ENCODE measurements around the gene ATE1. TPM values are rescaled to one million over a fixed set of nuclear protein-coding genes. Genes with fewer than 3 reads are reported as not detected.
A peak's percentile ranks its signal among the peaks of the same experiment; 100 is the strongest.

Gene ATE1
- 19.1 and 27.1 TPM in 2 replicates for total RNA-seq
- polyA plus RNA-seq: 6.9 and 8.7 TPM in 2 replicates
- 8.8 and 9.1 TPM in 2 replicates for polyA plus RNA-seq (2011; cell fraction: cytosol; rRNA removed)
- polyA plus RNA-seq (2011; cell fraction: nucleus; rRNA removed): 14.5 and 15.6 TPM in 2 replicates
- 16.3 and 17.3 TPM in 2 replicates for polyA plus RNA-seq (2012)
- polyA minus RNA-seq: 25.1 and 32.0 TPM in 2 replicates
- 25.6 TPM for polyA minus RNA-seq (2011; cell fraction: cytosol; rRNA and poly(A)+ RNA removed)
- 26.8 and 30.3 TPM in 2 replicates for polyA minus RNA-seq (2011; cell fraction: nucleus; rRNA and poly(A)+ RNA removed)
- Bru-seq, nascent RNA: percentile 82 among the genes with signal in this experiment
- BruChase-seq, experiment 1, labeled RNA remaining after a 6-hour chase: percentile 69 among the genes with signal in this experiment
- BruChase-seq, experiment 2, labeled RNA remaining after a 2-hour chase: percentile 77 among the genes with signal in this experiment
- long read RNA-seq, full-length matches to known transcripts: 12 of 34 reads
- long read RNA-seq, partial matches to known transcripts: 2 of 34 reads
- long read RNA-seq, other reads (novel, unspliced or antisense): 20 of 34 reads

DNA sequence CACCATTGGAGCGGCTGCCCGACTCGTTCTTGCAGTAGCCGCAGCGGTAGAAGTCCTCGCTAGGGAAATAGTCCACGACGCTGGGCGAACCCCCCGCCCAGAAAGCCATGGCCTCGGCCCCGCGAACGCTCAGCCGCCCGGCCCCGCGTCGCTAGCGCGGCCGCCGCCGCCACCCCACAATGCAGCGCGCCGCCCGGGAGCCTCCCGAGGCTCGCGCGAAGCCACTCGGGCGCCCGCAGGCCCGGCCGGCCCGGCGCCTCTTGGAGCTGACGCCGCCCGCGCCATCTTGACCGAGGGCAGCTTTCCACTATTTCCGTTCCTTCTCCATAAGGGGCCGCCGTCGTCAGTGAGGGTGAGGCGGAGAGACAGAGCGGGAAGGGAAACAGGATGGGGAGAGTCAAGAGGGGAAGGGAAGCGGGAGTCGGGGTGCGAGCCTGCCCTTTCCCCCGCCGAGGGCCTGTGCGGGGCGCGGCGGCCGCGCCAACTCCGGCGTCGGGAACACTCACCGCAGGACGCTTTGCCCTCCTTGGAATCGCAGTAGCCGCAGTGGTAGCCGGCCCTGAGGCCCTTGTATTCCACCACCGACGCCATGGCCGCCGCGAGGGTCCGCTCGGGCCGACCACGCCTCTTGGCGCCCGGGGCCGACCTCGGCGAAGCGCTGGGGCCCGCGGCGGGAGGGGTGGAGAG is at the start of gene ATE1:
ATE1 (minus strand) TSS at position 191 of the 687 bp plus-strand sequence; CDS start at position 109, 82 bp downstream.
- FAIRE-seq: peak; percentile 90
- Histone ChIP-seq H3K27ac (ENCODE audit: insufficient read depth, low read depth, low read length) (peak within 1 kb of the TSS; percentile 91), H3K27me3 (ENCODE audit: control insufficient read depth in 2 of 2, insufficient read depth in 2 of 2, low read length in 2 of 2) (no peaks in the 10 kb centered on the region), H2AFZ (ENCODE audit: low read depth, low read length) (peak within 1 kb of the TSS; percentile 87), H3K4me1 (ENCODE audit: control insufficient read depth, extremely low read depth, insufficient read depth, low read length) (peaks cover 11% of the 10 kb centered on the region), H3K36me3 (ENCODE audit: control insufficient read depth in 2 of 2, extremely low read depth in 1 of 2, insufficient read depth in 2 of 2, low read length in 2 of 2) (peaks cover 0 to 1% of the 10 kb centered on the region in 2 experiments), H3K9me3 (replicated peaks; ENCODE audit: control insufficient read depth, insufficient read depth, low read length) (no peaks in the 10 kb centered on the region), H3K9me1 (replicated peaks; ENCODE audit: control insufficient read depth, extremely low read depth, insufficient read depth, low read length) (no peaks in the 10 kb centered on the region), H3K79me2 (ENCODE audit: control insufficient read depth, insufficient read depth, low read length) (peaks cover 28% of the 10 kb centered on the region), H3K4me3 (replicated peaks in 1 of 3; ENCODE audit: insufficient read depth in 1 of 3, low read depth in 1 of 3, low read length in 3 of 3) (peak within 1 kb of the TSS; percentile 61 to 97 (median 93)), H3K4me2 (ENCODE audit: insufficient read depth, low read length) (peak within 1 kb of the TSS; percentile 99), H3K9ac (replicated peaks; ENCODE audit: extremely low read depth, insufficient read depth, low read length) (peak within 1 kb of the TSS; percentile 94), H4K20me1 (replicated peaks; ENCODE audit: control insufficient read depth, extremely low read depth, insufficient read depth, low read length) (no peaks in the 10 kb centered on the region)
- peak; percentile 94 for DNase-seq (ENCODE audit: low read depth, low spot score)
- intact Hi-C loops (cut with micrococcal nuclease): loop anchor here (1.0 to 2.0 kb wide), 7 partner anchors 14 to 213 kb away; partner anchors contain the start of gene NSMCE4A
- BruUV-seq (replicated peaks): no TSS peak
- TF ChIP-seq EZH2 (IDR thresholded peaks at IDR 0.05; ENCODE audit: borderline replicate concordance, low read depth, low read length, severe bottlenecking): no peak
- TF ChIP-seq MYC (IDR thresholded peaks at IDR 0.05; ENCODE audit: low read depth, low read length): no peak
- no peak for TF ChIP-seq FOS (IDR thresholded peaks at IDR 0.05; ENCODE audit: borderline replicate concordance, insufficient read depth, low read length)
- peak; percentile 83 for TF ChIP-seq POLR2A (IDR thresholded peaks at IDR 0.05; ENCODE audit: low read depth, low read length)
- TF ChIP-seq POLR2AphosphoS5 (IDR thresholded peaks at IDR 0.05; ENCODE audit: insufficient read depth, low read depth, low read length): peak; percentile 69
- TF ChIP-seq JUN (IDR thresholded peaks at IDR 0.05; ENCODE audit: borderline replicate concordance, insufficient read depth, insufficient read length, low read depth): no peak
- TF ChIP-seq, protein P1, sequence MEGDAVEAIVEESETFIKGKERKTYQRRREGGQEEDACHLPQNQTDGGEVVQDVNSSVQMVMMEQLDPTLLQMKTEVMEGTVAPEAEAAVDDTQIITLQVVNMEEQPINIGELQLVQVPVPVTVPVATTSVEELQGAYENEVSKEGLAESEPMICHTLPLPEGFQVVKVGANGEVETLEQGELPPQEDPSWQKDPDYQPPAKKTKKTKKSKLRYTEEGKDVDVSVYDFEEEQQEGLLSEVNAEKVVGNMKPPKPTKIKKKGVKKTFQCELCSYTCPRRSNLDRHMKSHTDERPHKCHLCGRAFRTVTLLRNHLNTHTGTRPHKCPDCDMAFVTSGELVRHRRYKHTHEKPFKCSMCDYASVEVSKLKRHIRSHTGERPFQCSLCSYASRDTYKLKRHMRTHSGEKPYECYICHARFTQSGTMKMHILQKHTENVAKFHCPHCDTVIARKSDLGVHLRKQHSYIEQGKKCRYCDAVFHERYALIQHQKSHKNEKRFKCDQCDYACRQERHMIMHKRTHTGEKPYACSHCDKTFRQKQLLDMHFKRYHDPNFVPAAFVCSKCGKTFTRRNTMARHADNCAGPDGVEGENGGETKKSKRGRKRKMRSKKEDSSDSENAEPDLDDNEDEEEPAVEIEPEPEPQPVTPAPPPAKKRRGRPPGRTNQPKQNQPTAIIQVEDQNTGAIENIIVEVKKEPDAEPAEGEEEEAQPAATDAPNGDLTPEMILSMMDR (IDR thresholded peaks at IDR 0.05; ENCODE audit: extremely low read depth in 1 of 2, insufficient read depth in 1 of 2, low read depth in 1 of 2, low read length in 2 of 2): no peak
- CTCF ChIA-PET: interaction anchor here (0.6 to 2.1 kb wide), 8 partner anchors 16 to 194 kb away, joined by 3 to 12 read pairs (median 6); no protein-coding TSS in a partner anchor
- POLR2A ChIA-PET: interaction anchor here (0.7 to 1.4 kb wide), 3 partner anchors 9 to 29 kb away, joined by 3 to 4 read pairs (median 3); no protein-coding TSS in a partner anchor
- dilution Hi-C loops (cut with MboI; ENCODE audit: extremely low pct_ligation_motif_present, low sequenced_read_pairs): no loop called here
